Iris pigment epithelial cell (primary cell): ENCODE measurements around the gene DMBT1.
"Not testable (repeated sequence)": the region's sequence is repeated elsewhere in the genome, so short reads cannot be mapped to it uniquely, and the experiment has no call there.

ENCODE experiments used
- DNase-seq: peaks from one replicate; pipeline ENCODE4 v3.0.0-alpha.2; 2011; ENCODE audit warnings: low read depth

The DMBT1 gene

GRCh38 chr10:122587098-122587760 lies 26.7 kb downstream of the DMBT1 start:
- DNase-seq, result no peak

DNA sequence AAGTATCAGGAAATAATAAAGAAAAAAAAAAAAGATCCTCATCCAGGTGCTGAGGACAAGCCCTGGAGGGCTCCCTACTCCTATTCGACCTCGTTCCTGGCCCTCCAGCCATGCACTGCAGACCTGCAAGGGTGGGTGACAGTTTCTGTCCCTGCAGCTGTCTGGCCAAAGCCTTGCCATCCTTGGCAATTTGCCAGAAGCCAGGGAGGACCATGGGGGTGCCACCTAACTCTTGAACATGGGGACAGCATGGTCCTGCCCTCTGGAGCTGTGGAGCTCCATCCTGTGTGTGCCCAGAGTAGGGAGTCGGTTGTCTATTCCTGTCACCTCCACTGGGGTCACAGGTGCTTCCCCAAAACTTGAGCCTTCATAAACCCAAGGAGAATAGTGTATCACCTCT lies 27.8 kb downstream of the DMBT1 start:
- no peak for DNase-seq

DNA sequence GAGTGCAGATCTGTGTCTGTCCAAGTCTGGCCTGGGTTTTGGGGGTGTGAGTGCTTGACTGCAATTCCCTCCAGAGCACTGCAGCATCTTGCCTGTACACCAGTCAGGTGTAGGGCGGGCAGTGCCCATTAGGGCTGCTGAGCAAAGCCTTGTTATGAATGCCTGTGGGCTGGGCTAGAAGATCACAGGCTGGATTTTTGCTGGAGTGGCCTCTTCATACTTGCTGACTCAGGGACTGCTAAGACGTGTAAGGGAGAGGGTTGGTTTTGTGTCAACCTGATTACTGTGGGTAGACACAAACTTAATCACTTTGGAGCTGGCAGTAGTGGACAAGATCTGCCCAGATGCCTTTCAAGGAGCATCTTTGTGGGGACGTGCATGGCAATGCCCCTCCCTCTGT lies 29.6 kb downstream of the DMBT1 start:
- no peak for DNase-seq

GRCh38 chr10:122591736-122592135 lies 31.2 kb downstream of the DMBT1 start:
- no peak for DNase-seq

GRCh38 chr10:122592161-122592560 lies 31.6 kb downstream of the DMBT1 start:
- DNase-seq, result no peak

GRCh38 chr10:122617476-122618270 lies 57.1 kb downstream of the DMBT1 start:
- no peak for DNase-seq

GRCh38 chr10:122618461-122619165 lies 58.1 kb downstream of the DMBT1 start:
- no peak for DNase-seq

- DNase-seq, result not testable (repeated sequence)
Measured at GRCh38 chr10:122620961-122621360, 60.4 kb downstream of the DMBT1 start.

DNA sequence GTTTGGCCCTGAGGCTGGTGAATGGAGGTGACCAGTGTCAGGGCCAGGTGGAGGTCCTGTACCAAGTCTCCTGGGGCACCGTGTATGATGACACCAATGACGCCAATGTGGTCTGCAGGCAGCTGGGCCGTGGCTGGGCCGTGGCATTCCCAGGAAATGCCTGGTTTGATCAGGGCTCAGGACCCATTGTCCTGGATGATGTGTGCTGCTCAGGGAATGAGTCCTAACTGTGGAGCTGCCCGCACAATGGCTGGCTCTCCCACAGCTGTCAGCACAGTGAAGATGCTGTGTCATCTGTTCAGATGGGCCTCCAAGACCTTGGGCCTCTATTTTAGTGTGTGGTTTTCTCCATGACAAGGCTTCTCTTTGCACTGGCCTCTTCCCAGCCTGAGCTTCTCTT lies 64.0 kb downstream of the DMBT1 start:
- DNase-seq, result no peak

- DNase-seq, result no peak
Measured at GRCh38 chr10:122630526-122630925, 70.0 kb downstream of the DMBT1 start.

- DNase-seq, result no peak
Measured at GRCh38 chr10:122632031-122632430, 71.5 kb downstream of the DMBT1 start.

- no peak for DNase-seq
Measured at GRCh38 chr10:122632576-122632975, 72.0 kb downstream of the DMBT1 start.

DNA sequence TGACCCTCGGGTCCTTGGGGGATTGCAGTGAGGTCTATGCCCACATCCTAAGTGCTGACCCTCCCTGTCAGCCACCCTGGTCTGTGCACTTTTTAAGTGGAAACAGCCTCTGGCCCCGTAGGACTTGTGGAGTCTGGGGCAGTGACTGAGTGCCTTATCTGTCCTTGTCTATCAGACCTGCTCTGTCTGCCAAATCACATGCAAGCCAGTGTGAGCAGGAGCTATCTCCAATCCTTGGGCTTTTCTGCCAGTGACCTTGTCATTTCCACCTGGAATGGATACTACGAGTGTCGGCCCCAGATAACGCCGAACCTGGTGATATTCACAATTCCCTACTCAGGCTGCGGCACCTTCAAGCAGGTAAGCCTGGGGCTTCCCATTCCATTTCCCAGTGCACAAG lies 76.4 kb downstream of the DMBT1 start:
- no peak for DNase-seq

DNA sequence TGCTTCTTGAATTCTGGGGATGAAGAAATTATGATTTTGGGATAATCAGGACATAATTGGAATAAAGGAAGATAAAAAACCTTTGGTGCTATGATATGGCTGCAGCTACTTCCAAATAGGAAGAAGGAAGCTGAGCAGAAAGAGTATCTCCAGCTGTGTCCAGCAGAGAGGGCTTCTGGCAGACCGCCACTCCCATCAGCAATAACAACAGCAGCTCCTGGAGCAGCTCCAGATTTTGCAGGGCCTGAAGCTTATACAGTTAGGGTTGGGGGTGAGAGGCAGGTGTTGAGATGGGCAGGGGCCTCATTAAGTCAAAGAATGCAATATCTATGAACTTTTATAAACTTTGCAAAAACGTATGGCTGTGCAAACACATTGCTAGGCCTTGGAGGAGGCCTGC lies 76.8 kb downstream of the DMBT1 start:
- no peak for DNase-seq

- DNase-seq, result no peak
Measured at GRCh38 chr10:122638106-122638505, 77.6 kb downstream of the DMBT1 start.

DNA sequence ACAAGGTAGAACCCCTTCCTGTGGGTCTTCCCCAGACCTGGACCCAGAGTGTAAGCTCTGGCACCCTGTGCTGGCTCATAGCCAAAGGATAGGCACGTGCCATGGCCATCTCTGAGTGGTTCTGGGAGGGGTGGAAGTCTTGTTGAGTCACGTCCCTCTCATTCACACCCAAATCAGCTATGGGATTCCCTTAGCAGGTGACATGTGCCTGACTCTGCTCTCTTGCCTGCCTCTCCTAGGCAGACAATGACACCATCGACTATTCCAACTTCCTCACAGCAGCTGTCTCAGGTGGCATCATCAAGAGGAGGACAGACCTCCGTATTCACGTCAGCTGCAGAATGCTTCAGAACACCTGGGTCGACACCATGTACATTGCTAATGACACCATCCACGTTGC lies 79.2 kb downstream of the DMBT1 start:
- DNase-seq, result no peak

DNA sequence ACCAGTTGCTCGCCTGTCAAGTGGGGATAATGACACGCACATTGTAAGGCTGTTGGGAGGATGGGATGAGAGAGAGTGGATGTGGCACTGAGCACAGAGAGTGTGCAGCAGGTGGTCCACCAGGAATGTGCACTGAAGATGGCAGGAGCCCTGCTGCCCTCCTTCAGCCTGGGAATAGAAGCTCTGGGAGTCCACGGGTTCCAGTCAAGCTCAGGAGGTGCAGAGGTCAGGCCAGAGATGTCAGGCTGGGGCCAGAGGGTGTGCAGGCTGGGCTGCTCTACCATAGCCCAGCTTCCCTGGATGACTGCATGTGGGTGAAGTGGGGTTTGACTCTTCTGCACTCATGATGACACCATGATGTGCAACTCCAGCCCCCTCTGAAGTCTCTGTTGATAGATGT lies 80.4 kb downstream of the DMBT1 start:
- no peak for DNase-seq

DNA sequence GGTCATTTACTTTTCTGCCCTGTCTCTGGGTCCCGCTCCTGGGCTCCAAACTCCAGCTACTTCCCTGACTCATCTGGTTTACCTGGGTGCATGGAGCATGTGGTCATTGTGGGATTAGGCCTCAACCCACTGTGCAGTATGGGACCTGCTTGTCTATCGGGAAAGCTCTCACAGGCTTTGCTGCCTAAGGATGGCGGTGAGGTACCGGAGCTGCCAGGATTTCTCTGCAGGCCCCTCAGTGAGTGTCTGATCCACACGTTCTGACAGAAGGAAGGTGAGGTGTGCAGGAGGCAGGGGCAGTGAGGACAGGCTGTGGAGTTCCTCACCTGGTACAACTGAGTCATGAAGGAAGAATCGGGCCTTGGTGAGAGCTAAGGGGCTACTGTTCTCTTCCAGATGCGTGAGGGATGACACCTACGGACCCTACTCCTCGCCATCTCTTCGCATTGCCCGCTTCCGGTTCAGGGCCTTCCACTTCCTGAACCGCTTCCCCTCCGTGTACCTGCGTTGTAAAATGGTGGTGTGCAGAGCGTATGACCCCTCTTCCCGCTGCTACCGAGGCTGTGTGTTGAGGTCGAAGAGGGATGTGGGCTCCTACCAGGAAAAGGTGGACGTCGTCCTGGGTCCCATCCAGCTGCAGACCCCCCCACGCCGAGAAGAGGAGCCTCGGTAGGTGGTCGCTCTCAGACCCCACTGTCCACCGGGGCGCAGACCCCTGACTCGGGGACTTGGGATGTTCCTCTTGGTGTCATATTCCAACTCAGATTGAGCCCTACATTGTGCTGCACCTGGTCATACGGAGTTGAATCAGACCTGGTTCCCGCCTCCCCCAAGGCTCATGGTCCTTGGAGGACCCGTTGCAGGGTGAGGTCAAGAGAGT lies 82.4 kb downstream of the DMBT1 start:
- no peak for DNase-seq

DNA sequence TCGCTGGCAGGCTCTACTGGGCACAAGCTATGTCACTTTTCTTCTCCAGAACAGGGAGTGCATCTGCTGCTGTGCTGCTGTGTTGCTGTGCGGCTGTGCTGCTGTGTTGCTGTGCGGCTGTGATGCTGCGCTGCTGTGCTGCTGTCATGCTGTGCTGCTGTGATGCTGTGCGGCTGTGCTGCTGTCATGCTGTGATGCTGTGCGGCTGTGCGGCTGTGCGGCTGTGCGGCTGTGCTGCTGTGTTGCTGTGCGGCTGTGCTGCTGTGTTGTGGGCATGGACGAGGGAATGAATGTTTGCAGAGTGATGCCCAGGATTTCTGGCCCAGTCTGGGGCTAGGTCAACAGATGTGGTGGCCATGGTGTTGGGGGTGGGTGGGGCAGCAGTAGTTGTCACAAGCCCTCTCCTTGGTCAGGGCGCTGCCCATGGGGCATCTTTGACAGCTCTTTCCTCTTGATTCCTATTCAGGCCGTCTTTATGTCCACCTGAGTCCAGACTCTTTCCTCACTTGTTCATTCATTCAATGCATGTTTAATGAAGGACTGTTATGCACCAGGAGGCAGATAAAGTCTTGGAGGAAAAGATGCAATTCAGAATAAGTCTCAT lies 83.5 kb downstream of the DMBT1 start:
- DNase-seq, result no peak

DNA sequence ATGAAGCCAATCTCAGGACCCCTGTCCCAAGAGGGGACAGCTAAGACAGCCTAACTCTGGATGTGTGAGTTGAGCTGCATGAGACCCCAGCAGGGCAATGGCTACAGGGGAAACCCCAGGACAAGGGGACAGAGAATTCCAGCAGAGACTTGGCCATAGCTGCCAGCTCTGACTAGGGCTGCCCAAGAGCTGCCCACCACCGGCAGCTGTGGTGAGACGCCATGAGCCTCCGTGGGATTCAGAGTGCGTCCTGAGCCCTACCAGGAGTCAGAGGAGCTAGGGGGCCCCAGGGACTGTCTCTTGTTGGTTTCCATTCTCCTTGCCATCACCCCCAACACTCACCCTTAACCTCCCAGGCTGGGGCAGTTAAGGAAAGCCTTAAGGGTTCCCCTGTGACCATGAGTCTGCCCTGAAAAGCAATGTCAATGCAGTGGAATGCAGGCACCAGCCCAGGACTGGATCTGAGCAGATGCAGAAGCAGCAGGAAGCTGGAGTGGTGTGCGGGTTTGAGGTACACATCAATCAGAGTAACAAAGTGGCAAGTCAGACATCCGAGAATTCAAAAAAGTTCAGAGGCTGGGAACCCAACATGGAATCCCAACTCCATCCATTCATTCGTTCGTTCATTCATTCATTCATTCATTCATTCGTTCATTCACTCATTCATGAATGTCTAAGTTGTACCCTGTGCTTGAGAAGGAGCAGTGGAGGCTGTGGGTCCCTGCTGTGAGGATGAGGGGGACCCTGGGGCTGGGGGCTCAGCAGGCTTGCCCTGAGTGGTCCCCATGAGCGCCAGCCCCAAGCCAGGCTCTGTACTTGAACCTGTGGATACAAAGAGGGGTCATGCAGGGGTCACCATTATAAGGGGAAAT lies 86.2 kb downstream of the DMBT1 start:
- no peak for DNase-seq
